ENCODE data around the gene SVEP1.

- TF ChIP-seq POLR2A (IDR thresholded peaks at IDR 0.05; ENCODE audit: low read depth, low read length) (no peak), POLR2AphosphoS5 (IDR thresholded peaks at IDR 0.05; ENCODE audit: low read depth, low read length) (no peak), SPI1 (IDR thresholded peaks at IDR 0.05; ENCODE audit: low read depth, low read length) (no peak), TAF1 (IDR thresholded peaks at IDR 0.05; ENCODE audit: low read depth, low read length) (no peak), POU2F2 (IDR thresholded peaks at IDR 0.05; ENCODE audit: low read depth, low read length) (no peak)
Observed at GRCh38 chr9:110344821-110345220, 234.7 kb downstream of the SVEP1 start.

Measured in GM12891 (cell line).